ENCODE data around the gene SF3A1. TPM values are rescaled to one million over a fixed set of nuclear protein-coding genes. Genes with fewer than 3 reads are reported as not detected.

The SF3A1 gene
- total and polyA plus RNA-seq, 2 of the 13 experiments (the other 11 are each of a cell fraction or from before 2014, with no cell fraction given) = 10.0 to 22.0 TPM

DNA sequence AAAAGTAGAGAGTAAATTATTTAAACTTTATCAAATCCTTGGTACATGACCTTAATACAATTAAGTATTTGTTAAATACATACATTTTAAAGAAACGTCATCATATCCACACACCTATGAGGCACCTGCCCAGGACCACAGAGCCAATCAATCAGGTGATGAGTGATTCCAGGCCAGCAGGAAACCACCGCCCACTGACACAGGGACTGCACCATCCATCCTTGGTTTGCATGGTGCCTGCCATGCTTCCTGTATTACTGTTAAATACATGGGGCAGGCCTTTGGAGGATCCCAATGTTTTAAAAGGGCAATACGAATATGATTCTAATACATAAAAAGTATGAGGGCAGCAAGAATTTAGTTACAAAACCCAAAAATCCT, 23.0 kb downstream of the SF3A1 start:
- peaks cover 10% of the 10 kb centered on the region; the same call in 1 of the 2 replicates for H3K4me1 ChIP-seq (ENCODE audit: insufficient read depth, low read length)
- CTCF ChIA-PET (ENCODE audit: low intra/inter-chr PET ratio, low total read pairs) = no interaction called here
- H3K9ac ChIP-seq (ENCODE audit: insufficient read depth, low read depth, low read length) = no peak overlapping the region
- H3K36me3 ChIP-seq (replicated peaks in 1 of 2; ENCODE audit: control insufficient read depth in 1 of 2, insufficient read depth in 2 of 2, low read length in 2 of 2) = peaks cover 43 to 59% of the 10 kb centered on the region in 2 experiments; a peak in 4 of 5 replicates
- no peaks in the 10 kb centered on the region for H4K20me1 ChIP-seq (ENCODE audit: insufficient read depth, low read length)
- H3K4me2 ChIP-seq (ENCODE audit: low read depth, low read length) = no peak overlapping the region
- WGBS (ENCODE audit: low lambda C conversion rate) = 98% methylated on average over 3 of the region's 3 CpGs
- TF ChIP-seq RBFOX2 (IDR thresholded peaks at IDR 0.05; ENCODE audit: low read depth, low read length) (no peak), ZNF598 (CRISPR knock-in tag; IDR thresholded peaks at IDR 0.05; ENCODE audit: borderline replicate concordance) (no peak), NFYB (CRISPR knock-in tag; IDR thresholded peaks at IDR 0.05) (no peak), ZEB1 (IDR thresholded peaks at IDR 0.05; ENCODE audit: insufficient replicate concordance, low read depth) (no peak), GLI4 (CRISPR knock-in tag; IDR thresholded peaks at IDR 0.05; ENCODE audit: borderline replicate concordance) (no peak), ZNF644 (CRISPR knock-in tag; IDR thresholded peaks at IDR 0.05; ENCODE audit: low read depth) (no peak), MYC (CRISPR knock-in tag; IDR thresholded peaks at IDR 0.05; ENCODE audit: borderline replicate concordance) (no peak), SNRNP70 (IDR thresholded peaks at IDR 0.05; ENCODE audit: low read depth, low read length) (no peak), ZNF556 (CRISPR knock-in tag; IDR thresholded peaks at IDR 0.05; ENCODE audit: borderline replicate concordance) (no peak), MBNL3 (CRISPR knock-in tag; conservative IDR thresholded peaks at IDR 0.05) (no peak), SATB2 (CRISPR knock-in tag; IDR thresholded peaks at IDR 0.05) (no peak), ZSCAN29 (CRISPR knock-in tag; conservative IDR thresholded peaks at IDR 0.05) (no peak)
- TF ChIP-seq, protein P1, sequence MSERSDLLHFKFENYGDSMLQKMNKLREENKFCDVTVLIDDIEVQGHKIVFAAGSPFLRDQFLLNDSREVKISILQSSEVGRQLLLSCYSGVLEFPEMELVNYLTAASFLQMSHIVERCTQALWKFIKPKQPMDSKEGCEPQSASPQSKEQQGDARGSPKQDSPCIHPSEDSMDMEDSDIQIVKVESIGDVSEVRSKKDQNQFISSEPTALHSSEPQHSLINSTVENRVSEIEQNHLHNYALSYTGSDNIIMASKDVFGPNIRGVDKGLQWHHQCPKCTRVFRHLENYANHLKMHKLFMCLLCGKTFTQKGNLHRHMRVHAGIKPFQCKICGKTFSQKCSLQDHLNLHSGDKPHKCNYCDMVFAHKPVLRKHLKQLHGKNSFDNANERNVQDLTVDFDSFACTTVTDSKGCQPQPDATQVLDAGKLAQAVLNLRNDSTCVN (CRISPR knock-in tag; IDR thresholded peaks at IDR 0.05; ENCODE audit: borderline replicate concordance) = no peak
- TF ChIP-seq, protein P2, sequence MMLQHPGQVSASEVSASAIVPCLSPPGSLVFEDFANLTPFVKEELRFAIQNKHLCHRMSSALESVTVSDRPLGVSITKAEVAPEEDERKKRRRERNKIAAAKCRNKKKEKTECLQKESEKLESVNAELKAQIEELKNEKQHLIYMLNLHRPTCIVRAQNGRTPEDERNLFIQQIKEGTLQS (CRISPR knock-in tag; IDR thresholded peaks at IDR 0.05) = no peak
- no peak for DNase-seq (ENCODE audit: low spot score)
- no peak for FAIRE-seq
- intact Hi-C loops (cut with micrococcal nuclease; ENCODE audit: unreplicated experiment) (no loop called here), in situ Hi-C loops (cut with HindIII; ENCODE audit: extremely low pct_ligation_motif_present, low pct_unique_long_range_greater_than_20kb) (no loop called here)
- no peaks in the 10 kb centered on the region for H3K79me2 ChIP-seq (ENCODE audit: insufficient read depth, low read length)
- no peak for ATAC-seq
- no peaks in the 10 kb centered on the region for H3K27me3 ChIP-seq (ENCODE audit: control insufficient read depth in 1 of 2, insufficient read depth in 2 of 2, low read length in 2 of 2)
- POLR2A ChIA-PET = interaction anchor here (1.7 kb wide), 1 partner anchor 23 kb away, joined by 5 read pairs; the partner anchor contains the start of genes CCDC157 and SF3A1
- BruUV-seq (replicated peaks) = no TSS peak
- no peak overlapping the region for H2AFZ ChIP-seq (ENCODE audit: low read length)
- H3K27ac ChIP-seq (ENCODE audit: extremely low read length, insufficient read depth, low read length) = no peak overlapping the region
- no peaks in the 10 kb centered on the region for H3K9me3 ChIP-seq (ENCODE audit: low read length)
- H3K4me3 ChIP-seq (replicated peaks in 1 of 3; ENCODE audit: insufficient read depth in 1 of 3, low read depth in 2 of 3, low read length in 3 of 3) = no peak overlapping the region
